ENCODE measurements around the gene LPO.

The LPO gene

GRCh38 chr17:58269557-58270291 lies 31.3 kb downstream of the LPO start:
- Histone ChIP-seq H3K4me3 (ENCODE audit: low read depth, low read length) (no peak overlapping the region), H3K36me3 (replicated peaks) (no peaks in the 10 kb centered on the region), H3K27ac (no peak overlapping the region), H3K27me3 (replicated peaks) (no peaks in the 10 kb centered on the region)
- in situ Hi-C loops (cut with HindIII; ENCODE audit: low pct_ligation_motif_present, low sequenced_read_pairs), result no loop called here
- DNase-seq, result no peak
- TF ChIP-seq CTCF (IDR thresholded peaks at IDR 0.05; ENCODE audit: low read depth, low read length, missing control alignments), result no peak

GRCh38 chr17:58270476-58271215 lies 32.3 kb downstream of the LPO start:
- DNase-seq, result no peak
- TF ChIP-seq CTCF (IDR thresholded peaks at IDR 0.05; ENCODE audit: low read depth, low read length, missing control alignments), result peak; percentile 35
- H3K27ac ChIP-seq, result no peak overlapping the region
- in situ Hi-C loops (cut with HindIII; ENCODE audit: low pct_ligation_motif_present, low sequenced_read_pairs), result no loop called here
- H3K27me3 ChIP-seq (replicated peaks), result no peaks in the 10 kb centered on the region
- H3K4me3 ChIP-seq (ENCODE audit: low read depth, low read length), result no peak overlapping the region
- no peaks in the 10 kb centered on the region for H3K36me3 ChIP-seq (replicated peaks)

DNA sequence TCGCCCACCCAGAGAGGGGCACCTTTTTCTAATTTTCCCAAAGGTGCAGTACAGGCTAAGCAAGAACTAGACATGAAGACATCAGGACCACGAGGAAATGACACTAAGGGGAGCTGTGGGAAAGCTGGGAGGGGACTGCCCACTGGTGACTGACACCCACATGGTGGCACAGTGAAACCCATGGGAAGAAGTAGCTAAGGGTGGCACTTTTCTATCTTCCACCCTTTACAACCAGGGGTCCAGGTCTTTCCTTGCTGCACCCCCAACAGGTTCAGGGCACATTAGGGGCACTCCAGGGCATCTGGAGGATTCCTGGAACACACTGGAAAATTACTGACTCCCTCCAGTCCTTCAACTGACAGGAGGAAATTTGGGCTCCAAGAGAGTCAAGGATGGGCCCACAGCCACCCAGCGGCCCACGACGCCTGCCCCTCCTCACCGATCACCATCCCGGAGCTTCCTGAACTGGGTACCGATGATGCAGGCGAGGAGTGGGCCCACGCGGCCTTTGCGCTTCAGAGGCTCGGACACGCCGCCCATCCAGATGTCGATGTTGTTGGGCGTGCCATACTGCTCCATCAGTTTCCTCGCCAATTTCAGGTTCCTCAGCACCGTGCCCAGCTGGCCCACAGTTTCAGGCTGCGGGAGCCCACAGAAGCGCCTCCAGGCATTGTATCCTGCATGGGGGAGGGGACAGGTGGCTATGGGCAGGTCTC lies 33.0 kb downstream of the LPO start:
- TF ChIP-seq CTCF (IDR thresholded peaks at IDR 0.05; ENCODE audit: low read depth, low read length, missing control alignments), result no peak
- H3K4me3 ChIP-seq (ENCODE audit: low read depth, low read length), result no peak overlapping the region

GRCh38 chr17:58272367-58273280 lies 34.2 kb downstream of the LPO start:
- Histone ChIP-seq H3K4me3 (ENCODE audit: low read depth, low read length) (no peak overlapping the region), H3K27ac (no peak overlapping the region), H3K36me3 (replicated peaks) (no peaks in the 10 kb centered on the region), H3K27me3 (replicated peaks) (no peaks in the 10 kb centered on the region)
- no peak for DNase-seq
- in situ Hi-C loops (cut with HindIII; ENCODE audit: low pct_ligation_motif_present, low sequenced_read_pairs), result no loop called here
- TF ChIP-seq CTCF (IDR thresholded peaks at IDR 0.05; ENCODE audit: low read depth, low read length, missing control alignments), result no peak

More for the DNA sequence above, 33.0 kb downstream of the LPO start:
- in situ Hi-C loops (cut with HindIII; ENCODE audit: low pct_ligation_motif_present, low sequenced_read_pairs), result no loop called here
- no peaks in the 10 kb centered on the region for H3K27me3 ChIP-seq (replicated peaks)
- no peaks in the 10 kb centered on the region for H3K36me3 ChIP-seq (replicated peaks)
- DNase-seq, result no peak
- H3K27ac ChIP-seq, result no peak overlapping the region

- H3K36me3 ChIP-seq (replicated peaks), result no peaks in the 10 kb centered on the region
- DNase-seq, result no peak
- in situ Hi-C loops (cut with HindIII; ENCODE audit: low pct_ligation_motif_present, low sequenced_read_pairs), result no loop called here
- H3K4me3 ChIP-seq (ENCODE audit: low read depth, low read length), result no peak overlapping the region
- no peak overlapping the region for H3K27ac ChIP-seq
- H3K27me3 ChIP-seq (replicated peaks), result peaks cover 9% of the 10 kb centered on the region
- TF ChIP-seq CTCF (IDR thresholded peaks at IDR 0.05; ENCODE audit: low read depth, low read length, missing control alignments), result no peak
Observed at GRCh38 chr17:58273453-58274104, 35.2 kb downstream of the LPO start.
